ENCODE results near the gene HLA-F. TPM values are rescaled to one million over a fixed set of nuclear protein-coding genes. Genes with fewer than 3 reads are reported as not detected.

HLA-F gene
- 10 to 100 TPM; 21.1 to 36.7 TPM for total RNA-seq

- peaks cover 0 to 22% of the 10 kb centered on the region in 2 donors for H3K4me1 ChIP-seq
- no peaks in the 10 kb centered on the region for H3K9me3 ChIP-seq
- DNase-seq (ENCODE audit: low spot score): peak; percentile 95
- no peaks in the 10 kb centered on the region for H3K27me3 ChIP-seq
- peak within 1 kb of the TSS; percentile 85 to 92 for H3K27ac ChIP-seq
- peak within 1 kb of the TSS; percentile 82 to 83 for H3K4me3 ChIP-seq
- TF ChIP-seq, protein P1, sequence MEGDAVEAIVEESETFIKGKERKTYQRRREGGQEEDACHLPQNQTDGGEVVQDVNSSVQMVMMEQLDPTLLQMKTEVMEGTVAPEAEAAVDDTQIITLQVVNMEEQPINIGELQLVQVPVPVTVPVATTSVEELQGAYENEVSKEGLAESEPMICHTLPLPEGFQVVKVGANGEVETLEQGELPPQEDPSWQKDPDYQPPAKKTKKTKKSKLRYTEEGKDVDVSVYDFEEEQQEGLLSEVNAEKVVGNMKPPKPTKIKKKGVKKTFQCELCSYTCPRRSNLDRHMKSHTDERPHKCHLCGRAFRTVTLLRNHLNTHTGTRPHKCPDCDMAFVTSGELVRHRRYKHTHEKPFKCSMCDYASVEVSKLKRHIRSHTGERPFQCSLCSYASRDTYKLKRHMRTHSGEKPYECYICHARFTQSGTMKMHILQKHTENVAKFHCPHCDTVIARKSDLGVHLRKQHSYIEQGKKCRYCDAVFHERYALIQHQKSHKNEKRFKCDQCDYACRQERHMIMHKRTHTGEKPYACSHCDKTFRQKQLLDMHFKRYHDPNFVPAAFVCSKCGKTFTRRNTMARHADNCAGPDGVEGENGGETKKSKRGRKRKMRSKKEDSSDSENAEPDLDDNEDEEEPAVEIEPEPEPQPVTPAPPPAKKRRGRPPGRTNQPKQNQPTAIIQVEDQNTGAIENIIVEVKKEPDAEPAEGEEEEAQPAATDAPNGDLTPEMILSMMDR (IDR thresholded peaks at IDR 0.05): no peak
- peaks cover 14% of the 10 kb centered on the region for H3K36me3 ChIP-seq
Measured at GRCh38 chr6:29723262-29723665, at the start of gene HLA-F. TSS of gene HLA-F (plus strand) at chr6:29723434. CDS start at chr6:29723464, 30 bp downstream.

GRCh38 chr6:29674008-29674407, 49.2 kb upstream of the HLA-F start:
- Histone ChIP-seq H3K27me3 (no peaks in the 10 kb centered on the region), H3K27ac (no peak overlapping the region), H3K9me3 (no peaks in the 10 kb centered on the region), H3K4me3 (no peak overlapping the region), H3K4me1 (peaks cover 0 to 6% of the 10 kb centered on the region in 2 donors), H3K36me3 (no peaks in the 10 kb centered on the region)
- TF ChIP-seq, protein P1 (IDR thresholded peaks at IDR 0.05): no peak
- DNase-seq (ENCODE audit: low spot score): no peak

DNA sequence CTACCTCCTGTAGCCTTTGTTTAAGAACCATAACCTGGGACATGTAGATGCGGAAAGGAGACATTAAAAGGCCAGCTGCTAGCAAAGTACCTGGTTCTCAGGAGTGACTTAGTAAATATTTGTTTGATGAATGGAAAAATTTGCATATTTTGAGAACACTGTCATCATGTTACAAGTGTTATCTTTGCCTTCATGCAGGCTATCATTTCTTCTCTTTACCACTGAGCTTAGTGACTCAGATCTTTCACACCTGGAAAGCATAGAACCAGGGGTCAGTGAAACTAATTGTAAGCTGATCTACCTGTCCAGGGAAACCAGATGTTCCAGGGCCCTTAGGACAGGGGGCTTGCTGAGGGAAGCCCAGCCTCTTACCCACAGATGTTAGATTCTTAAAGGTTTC, 47.7 kb upstream of the HLA-F start:
- no peak overlapping the region for H3K4me3 ChIP-seq
- H3K9me3 ChIP-seq: no peaks in the 10 kb centered on the region
- no peaks in the 10 kb centered on the region for H3K36me3 ChIP-seq
- no peaks in the 10 kb centered on the region for H3K27me3 ChIP-seq
- H3K4me1 ChIP-seq: peaks cover 0 to 6% of the 10 kb centered on the region in 2 donors
- H3K27ac ChIP-seq: no peak overlapping the region
- no peak for DNase-seq (ENCODE audit: low spot score)
- TF ChIP-seq, protein P1 (IDR thresholded peaks at IDR 0.05): no peak

GRCh38 chr6:29676981-29677601, 46.1 kb upstream of the HLA-F start:
- no peak overlapping the region for H3K4me3 ChIP-seq
- H3K27ac ChIP-seq: peak overlapping the region in 1 of 2 donors; percentile 68
- no peaks in the 10 kb centered on the region for H3K36me3 ChIP-seq
- H3K27me3 ChIP-seq: no peaks in the 10 kb centered on the region
- no peak for DNase-seq (ENCODE audit: low spot score)
- H3K9me3 ChIP-seq: no peaks in the 10 kb centered on the region
- H3K4me1 ChIP-seq: peaks cover 0 to 6% of the 10 kb centered on the region in 2 donors
- TF ChIP-seq, protein P1 (IDR thresholded peaks at IDR 0.05): no peak

DNA sequence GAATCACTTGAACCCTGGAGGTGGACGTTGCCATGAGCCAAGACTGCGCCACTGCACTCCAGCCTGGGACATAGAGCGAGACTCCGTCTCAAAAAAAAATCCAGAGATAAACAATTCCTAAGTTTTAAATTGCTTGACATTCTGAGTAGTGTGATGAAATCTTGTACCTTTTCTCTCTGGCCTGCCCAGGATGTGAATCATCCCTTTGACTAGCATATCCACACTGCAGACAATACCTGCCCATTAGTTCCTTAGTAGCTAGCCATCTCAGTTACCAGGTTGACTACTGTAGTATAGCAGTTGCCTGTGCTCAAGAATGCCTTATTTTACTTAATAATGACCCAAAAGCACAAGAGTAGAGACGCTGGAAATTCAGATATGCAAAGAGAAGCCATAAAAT, 45.1 kb upstream of the HLA-F start:
- no peaks in the 10 kb centered on the region for H3K27me3 ChIP-seq

More for the DNA sequence above, 45.1 kb upstream of the HLA-F start:
- H3K4me1 ChIP-seq: peaks cover 0 to 6% of the 10 kb centered on the region in 2 donors
- no peaks in the 10 kb centered on the region for H3K9me3 ChIP-seq
- H3K4me3 ChIP-seq: no peak overlapping the region
- H3K36me3 ChIP-seq: no peaks in the 10 kb centered on the region
- H3K27ac ChIP-seq: peak overlapping the region in 1 of 2 donors; percentile 68
- TF ChIP-seq, protein P1 (IDR thresholded peaks at IDR 0.05): no peak
- no peak for DNase-seq (ENCODE audit: low spot score)

Data from right atrium auricular region (tissue), 2 donors.